OCI-LY1 (cell line): ENCODE results near the gene MTUS2.

ENCODE experiments used
- CTCF ChIP-seq: fragments of 200-600 bp; sonication (generic), shearing (Covaris generic); IDR thresholded peaks from 2 replicates; pipeline ENCODE4 v1.5.1; 2017; ENCODE audit warnings: mild to moderate bottlenecking, antibody characterized with exemption, low read length, moderate library complexity, mixed read lengths
- EZH2 ChIP-seq: fragments of 200-600 bp; sonication (generic), shearing (Covaris generic); IDR thresholded peaks from 2 replicates; pipeline ENCODE4 v1.8.0; 2017; ENCODE audit warnings: borderline replicate concordance, mixed run types, mild to moderate bottlenecking, antibody characterized with exemption, low read length, moderate library complexity, mixed read lengths

- TF ChIP-seq CTCF (no peak), EZH2 (no peak)
Measured at GRCh38 chr13:29022410-29022809, 202.3 kb downstream of the MTUS2 start.
